Adrenal gland (tissue), 5 donors: ENCODE data around the gene PDRG1.

Source experiments
- POLR2A ChIP-seq, 2 donors: fragments of 450-650 bp; IDR thresholded peaks; one replicate each; pipeline ENCODE4 v1.6.1; 2017; ENCODE audit warnings: antibody characterized with exemption in 2 of 2, mild to moderate bottlenecking in 2 of 2, moderate library complexity in 1 of 2
- TF ChIP-seq, protein P1 (sequence below), 6 experiments: fragments of 450-650 bp in 4 of 6; fragments of 200-600 bp in 2 of 6; sonication (generic) in 1 of 6; IDR thresholded peaks; 1 replicate in 5 of 6; 2 replicates in 1 of 6; pipeline versions ENCODE4 v1.5.1 to v1.8.0; 2016 to 2021; ENCODE audit warnings: antibody characterized with exemption in 6 of 6, mild to moderate bottlenecking in 2 of 6, moderate library complexity in 1 of 6
- donor health status: DM: no; HTN: no; CAD: no.

DNA sequence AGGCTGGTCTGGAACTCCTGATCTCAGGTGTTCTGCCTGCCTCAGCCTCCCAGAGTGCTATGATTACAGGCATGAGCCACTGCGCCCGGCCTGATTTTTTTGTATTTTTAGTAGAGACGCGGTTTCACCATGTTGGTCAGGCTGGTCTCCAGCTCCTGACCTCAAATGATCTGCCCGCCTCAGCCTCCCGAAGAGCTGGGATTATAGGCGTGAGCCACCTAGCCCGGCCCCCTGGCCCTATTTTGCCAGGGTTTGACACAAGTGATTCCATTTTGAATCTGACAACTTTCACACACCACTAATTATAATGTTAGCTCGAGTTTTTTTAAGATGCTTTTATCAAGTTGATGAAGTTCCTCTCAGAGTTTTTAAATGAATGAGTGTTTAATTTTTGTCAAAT lies 55.8 kb downstream of the PDRG1 start:
- TF ChIP-seq, protein P1, sequence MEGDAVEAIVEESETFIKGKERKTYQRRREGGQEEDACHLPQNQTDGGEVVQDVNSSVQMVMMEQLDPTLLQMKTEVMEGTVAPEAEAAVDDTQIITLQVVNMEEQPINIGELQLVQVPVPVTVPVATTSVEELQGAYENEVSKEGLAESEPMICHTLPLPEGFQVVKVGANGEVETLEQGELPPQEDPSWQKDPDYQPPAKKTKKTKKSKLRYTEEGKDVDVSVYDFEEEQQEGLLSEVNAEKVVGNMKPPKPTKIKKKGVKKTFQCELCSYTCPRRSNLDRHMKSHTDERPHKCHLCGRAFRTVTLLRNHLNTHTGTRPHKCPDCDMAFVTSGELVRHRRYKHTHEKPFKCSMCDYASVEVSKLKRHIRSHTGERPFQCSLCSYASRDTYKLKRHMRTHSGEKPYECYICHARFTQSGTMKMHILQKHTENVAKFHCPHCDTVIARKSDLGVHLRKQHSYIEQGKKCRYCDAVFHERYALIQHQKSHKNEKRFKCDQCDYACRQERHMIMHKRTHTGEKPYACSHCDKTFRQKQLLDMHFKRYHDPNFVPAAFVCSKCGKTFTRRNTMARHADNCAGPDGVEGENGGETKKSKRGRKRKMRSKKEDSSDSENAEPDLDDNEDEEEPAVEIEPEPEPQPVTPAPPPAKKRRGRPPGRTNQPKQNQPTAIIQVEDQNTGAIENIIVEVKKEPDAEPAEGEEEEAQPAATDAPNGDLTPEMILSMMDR (IDR thresholded peaks at IDR 0.05) = no peak
- TF ChIP-seq POLR2A (IDR thresholded peaks at IDR 0.05) = no peak
